SKM-1 treated with dmso at 0.1 percent for 144 hours (cell line): ENCODE data around the gene FNIP2.
"Not testable (repeated sequence)": the region's sequence is repeated elsewhere in the genome, so short reads cannot be mapped to it uniquely, and the experiment has no call there.

ENCODE experiments used
- DNase-seq: peaks from one replicate; lab custom pipeline; 2025; ENCODE audit not compliant: unreplicated experiment; lab: John Stamatoyannopoulos, UW

Gene FNIP2

DNA sequence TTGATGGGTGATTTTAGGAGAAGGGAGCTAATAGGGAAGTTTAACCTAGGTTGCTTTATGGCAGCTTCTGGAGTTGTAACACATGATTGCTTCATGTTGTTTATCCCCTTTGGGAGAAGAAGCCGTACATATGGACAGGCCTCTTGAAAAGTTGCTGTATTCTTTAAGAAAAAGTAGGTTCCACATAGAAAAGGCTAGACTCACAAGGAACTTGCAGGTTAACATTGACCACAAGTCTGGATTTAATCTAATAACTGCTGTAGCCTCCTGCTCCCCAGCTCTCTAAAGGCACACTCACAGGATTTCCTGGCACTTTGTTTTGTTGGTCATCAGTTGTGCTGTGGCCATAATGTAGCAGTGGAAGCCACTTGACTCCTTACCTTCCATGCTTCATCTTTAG, 19.7 kb downstream of the FNIP2 start:
- DNase-seq: no peak

DNA sequence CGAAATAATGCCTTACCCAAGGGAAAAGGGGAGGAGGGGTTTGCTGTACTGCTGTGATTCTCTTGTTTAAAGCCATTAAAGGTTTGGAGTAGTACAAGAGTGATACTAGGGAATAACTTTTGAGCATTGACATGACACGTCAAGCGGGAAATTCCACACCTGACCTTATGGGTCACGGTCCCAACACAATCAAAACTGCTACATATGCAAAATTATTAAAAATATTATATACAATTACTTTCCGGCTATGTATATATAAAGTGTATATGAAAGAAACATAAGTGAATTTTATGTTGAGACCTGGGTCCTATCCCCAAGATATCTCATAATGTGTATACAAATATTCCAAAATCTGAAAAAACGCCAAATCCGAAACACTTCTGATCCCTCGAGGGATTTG, 21.0 kb downstream of the FNIP2 start:
- no peak for DNase-seq

DNA sequence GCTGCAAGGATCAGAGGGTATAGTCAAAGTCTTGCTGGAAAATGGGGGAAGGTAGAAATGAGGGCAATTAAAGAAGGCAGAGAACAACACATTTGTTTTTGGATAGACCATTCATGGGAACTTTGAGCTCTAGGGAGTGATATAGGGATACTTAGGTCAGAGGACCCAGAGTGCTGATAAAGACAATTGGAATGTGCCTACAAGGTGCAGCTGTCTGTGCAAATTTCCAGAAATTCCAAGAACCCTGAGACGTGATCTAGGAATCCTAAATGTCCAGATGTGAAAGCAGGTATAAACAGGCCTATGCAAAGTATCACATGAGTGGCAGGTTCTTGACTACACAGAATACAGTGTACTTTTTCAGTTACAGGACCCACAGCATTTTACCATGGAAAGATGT, 24.2 kb downstream of the FNIP2 start:
- DNase-seq: no peak

DNA sequence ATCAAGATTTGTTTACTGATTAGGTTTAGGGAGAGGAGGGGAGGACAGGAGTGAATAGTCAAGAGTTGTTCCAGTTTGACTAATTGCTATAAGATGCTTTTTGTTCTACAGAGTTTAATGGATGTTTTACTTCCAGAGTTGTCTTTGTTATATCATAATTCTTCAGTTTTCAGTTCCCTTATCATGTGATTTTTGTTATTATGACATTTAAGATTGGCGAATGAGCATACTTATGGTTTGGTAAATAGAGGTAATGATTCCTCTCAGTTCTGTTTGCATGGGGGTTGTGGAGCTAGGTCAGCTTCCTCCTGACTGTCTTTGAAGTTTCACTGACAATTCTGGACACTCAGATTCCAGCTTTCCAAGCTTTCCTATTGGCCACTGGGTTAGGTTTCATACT, 24.6 kb downstream of the FNIP2 start:
- DNase-seq: not testable (repeated sequence)

DNA sequence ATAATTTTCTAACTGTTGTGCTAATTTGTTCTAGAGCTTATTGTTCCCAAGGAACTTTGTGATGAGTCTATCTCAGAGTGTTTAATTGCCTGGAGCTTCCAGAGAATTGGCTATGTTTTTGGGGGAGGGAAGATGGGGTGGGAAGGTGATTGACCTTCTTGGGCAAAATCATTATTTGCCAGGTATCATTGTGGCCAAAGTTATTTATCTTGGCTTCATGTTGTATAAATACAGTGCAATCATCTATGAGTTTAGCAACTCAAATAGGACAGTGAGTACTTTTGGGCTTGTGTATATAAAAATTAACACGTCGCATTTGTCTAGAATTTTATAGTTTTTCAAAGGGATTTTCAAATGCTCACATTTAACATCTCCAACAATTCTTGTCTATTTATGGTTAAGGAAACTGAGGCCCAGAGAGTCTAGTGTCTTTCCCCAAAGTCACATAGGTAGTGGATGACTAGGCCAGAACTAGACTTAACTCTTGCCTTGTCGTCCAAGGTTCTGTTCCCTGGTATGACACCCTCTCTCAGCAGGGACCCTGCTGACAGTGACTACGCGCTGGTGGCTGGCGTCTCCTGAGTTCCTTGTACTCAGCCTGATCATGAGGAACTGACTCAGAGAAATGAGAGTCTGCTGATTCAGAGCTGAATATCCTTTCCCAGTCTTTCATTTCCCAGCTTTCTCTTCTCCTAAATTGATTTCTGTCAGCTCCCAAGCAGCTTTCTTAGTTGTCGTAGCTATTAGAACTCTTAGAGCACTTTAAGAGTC, 27.7 kb downstream of the FNIP2 start:
- no peak for DNase-seq

DNA sequence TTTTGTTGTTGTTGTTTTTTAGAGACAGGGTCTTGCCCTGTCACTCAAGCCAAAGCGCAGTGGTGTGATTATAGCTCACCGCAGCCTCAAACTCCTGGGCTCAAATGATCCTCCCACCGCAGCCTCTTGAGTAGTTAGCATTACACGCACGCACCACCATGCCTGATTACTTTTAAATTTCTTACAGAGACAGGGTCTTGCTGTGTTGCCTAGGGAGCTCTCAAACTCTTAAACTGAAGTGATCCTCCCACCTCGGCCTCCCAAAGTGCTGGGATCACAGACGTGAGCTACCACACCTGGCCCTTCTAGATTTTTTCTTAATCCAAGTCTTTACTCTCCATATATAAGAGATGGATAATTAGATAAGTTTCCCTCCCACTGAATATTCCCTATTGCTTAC, 29.2 kb downstream of the FNIP2 start:
- no peak for DNase-seq

DNA sequence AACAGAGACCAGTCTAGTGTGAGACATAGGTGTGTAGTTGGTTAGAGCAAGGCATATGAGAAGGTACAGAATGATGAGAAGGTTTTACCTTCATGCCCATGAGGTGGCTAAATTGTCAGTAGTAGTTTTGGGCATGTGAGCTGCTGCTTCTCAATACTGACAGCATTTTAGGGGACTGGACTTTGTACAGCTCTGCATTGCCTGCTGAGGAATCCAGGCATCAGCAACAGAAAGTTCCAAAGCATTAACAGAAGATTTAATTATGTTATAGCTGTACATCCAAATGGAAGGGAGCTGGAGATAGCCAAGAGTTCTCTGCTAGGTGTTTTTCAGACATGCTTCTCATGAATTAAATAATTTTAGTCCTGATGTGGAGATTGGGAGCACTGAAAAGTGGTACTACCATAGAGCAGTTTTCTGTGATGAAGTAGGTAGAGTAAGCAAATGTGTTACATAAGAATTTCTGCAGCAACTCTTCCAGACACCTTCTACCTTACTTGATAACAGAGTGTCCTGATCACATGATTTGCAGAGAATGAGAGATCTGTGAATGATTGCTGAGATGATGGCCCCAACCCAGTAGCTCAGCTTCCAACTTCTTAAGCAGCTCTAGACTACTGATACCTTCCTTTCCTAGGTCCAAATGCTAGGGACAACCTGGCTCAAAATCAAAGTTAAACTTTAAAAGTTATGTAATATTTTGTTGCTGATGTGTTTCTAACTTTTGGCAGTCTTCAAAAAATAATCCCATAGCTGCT, 30.4 kb downstream of the FNIP2 start:
- no peak for DNase-seq

DNA sequence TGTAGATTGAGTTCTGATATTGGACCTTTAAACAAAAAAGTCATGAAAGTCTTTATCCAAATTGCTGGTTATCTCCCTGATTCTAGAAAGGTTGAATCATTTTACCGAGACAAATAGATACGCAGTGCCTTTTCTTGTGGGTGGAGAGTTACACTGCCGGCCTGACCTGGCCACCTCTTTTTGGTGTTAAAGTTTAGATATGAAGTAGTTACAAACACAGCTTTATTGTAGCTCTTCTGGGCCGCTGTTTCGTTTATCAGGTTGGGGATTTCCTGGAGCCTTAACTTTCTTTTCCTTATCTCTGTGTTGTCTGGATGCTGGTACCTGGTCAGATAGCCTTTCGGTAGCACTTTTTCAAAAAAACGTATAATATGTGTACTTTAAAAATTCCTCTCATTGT, 31.0 kb downstream of the FNIP2 start:
- DNase-seq: no peak

DNA sequence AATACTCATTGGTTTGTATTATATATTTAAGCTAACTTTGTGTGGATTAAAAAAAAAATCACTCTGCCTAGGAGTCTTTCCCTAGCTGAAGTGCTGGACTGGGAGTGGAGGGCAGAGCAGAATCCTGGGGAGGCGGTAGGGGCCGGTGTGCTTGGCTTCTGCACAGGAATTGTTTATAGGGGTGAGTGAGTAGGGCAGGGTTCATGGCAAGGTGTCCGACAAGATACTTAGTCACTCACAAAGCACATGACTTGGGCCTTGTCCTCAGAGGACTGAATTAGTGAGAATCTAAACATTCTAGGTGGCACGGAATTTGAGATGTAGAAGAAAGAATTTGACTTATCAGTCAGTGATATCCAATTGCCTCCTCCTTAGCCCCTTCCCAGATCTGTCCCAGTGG, 32.2 kb downstream of the FNIP2 start:
- no peak for DNase-seq

DNA sequence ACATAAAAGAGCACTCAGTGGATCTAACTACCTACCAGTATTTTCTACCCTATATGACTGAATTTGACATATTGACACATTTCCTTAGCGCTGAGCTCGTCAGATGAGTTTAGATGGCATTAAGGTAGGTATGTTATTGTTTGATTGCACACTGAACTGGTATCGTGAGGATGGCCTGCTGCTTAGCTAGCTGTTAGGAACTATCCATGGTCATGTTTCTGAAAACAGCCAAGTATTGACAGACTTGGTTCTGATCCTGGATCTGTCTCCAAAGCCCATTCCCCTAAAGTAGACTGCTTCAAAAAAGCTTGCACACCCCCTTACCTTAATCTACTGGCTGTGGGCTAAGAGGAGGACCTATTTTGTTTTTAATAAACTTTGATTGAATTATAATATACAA, 32.9 kb downstream of the FNIP2 start:
- no peak for DNase-seq

DNA sequence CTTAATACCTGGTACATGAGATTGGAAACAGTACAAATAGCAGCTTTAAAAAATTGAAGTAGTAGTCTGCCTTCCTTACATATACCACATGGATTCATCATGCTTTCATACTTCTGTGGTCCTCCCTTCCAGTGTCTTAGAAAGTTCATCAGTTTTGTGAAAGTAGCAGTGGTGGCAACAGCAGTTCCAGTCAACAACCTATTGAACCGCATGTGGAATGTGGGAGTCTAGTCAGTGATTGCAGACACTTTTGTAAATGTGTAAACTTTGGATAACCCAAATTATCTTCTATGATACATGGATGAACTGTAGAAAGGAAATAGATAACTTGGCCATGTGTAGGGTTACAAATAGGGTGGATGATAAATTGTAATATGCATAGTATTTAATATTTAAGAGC, 34.1 kb downstream of the FNIP2 start:
- DNase-seq: no peak

DNA sequence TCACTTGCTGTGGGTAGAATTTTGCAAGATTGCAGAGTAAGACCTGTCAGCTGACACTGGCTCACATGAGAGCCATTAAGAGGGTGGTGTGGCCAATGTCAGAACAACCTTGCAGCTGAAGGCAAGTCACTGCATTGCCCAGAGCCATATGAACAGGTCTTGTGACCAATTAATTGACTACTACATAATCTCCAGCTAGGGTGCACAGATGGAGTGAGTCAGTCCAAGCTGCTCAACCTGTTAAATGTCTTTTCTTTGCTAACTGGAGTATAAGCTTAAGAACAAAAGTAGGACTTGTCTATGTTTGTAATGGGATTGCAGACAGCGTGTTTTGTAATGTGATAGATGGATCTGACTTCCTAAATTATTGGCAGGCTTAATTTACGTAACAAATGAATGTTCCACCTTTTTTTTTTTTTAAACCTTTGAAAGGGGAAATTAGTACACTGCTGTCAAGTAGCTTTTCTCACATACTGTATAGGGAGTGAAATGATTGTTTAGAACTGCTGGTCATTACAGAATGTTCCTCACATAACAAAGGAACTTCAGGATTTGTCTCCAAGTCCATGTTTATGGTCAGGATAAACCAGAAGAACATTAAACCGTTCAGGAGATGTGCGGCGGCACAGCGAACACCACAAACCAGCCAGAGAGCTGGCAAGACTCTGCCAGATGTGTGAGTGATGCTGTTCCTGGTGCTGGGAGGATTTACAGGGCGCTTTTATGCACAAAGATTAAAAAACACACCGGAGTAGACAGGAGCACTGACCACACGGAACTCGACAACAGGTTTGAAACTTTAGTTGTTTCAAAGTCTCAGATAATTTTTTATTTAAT, 37.0 kb downstream of the FNIP2 start:
- DNase-seq: peak; percentile 52

DNA sequence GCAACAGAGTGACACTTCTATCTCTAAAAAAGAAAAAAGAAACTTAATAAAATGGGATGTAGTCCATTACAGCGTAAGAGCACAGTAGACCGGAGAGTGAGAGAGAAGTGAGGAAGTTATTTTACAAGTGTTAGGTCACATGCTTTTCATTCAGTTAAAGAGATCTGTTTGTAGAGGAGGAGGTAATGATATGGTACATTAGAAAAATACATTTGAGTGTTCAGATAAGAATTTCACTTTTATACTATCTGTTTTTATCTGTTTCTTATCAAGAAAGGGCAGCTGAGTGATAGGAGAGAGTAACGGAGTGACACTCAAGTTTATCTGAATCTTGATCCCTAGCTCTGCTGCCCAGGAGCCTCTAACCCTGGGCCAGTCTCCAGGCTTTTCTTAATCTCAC, 38.9 kb downstream of the FNIP2 start:
- DNase-seq: no peak

DNA sequence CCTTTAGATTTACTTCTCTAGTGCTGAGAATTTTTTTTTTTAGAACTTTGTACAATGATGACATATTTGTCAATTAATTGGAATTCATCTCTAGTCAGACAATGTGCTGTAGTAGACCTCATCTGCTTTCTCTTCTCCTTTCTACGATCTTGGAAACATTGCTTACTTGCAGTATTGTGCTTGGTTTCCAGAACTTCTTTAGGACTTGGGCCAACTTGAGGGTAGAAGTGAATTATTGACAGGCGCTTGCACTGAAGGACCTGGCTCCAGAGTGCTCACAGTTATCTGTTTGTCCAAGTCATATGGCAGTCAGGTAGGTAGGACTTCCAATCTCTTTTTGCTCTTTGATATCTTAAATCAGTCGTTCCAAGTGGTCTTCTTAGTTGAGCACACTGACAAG, 39.6 kb downstream of the FNIP2 start:
- no peak for DNase-seq

DNA sequence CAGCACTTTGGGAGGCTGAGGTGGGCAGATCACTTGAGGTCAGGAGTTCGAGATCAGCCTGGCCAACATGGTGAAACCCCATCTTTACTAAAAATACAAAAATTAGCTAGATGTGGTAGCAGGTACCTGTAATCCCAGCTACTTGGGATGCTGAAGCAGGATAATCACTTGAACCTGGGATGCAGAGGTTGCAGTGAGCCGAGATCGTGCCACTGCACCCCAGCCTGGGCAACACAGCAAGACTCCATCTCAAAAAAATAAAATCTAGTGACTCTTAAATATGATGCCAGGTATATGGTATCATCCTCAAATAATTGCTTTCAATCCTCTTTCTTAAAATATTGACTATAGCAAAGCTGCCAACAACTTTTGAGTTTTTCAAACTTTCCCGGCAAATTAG, 40.4 kb downstream of the FNIP2 start:
- not testable (repeated sequence) for DNase-seq

DNA sequence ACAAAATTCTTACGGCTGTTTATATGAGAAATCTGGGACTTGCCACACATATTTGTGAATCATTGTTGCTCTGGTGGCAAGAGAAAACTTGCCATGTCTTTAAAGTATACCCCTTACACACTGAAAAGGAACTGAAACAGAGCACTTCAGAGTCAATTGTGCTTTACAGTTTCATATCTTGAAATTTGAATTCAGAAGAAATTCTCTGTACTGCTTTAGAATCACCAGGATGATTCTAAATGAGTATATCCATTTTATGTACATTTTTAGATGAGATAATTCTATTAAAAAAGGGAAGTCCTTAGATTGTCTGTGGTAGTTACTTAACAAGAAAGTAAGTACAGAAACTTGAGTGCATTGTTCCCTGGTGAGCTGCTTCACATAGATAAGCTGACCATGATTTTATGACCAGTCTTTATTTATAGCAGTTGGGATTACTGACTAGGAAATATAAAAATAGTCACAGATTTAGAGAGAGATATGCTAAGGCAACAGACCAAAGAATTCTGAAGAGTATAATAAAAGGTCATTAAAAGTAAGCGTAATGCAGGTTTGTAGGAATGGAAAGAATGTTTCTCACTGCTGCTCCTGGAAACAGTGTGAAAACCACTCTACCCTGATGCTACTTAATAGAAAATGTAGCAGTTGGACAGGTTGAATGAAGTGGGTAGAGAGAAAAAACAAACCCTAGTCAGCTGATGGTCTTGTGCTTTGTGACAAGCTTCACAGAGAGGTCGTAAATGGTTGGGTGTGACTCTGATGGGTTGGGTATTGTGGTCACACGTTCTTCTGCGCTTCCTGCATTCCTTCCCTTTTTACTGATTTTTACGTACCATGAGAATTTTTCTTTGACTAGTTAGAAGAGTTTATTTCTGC, 41.0 kb downstream of the FNIP2 start:
- DNase-seq: peak; percentile 22

DNA sequence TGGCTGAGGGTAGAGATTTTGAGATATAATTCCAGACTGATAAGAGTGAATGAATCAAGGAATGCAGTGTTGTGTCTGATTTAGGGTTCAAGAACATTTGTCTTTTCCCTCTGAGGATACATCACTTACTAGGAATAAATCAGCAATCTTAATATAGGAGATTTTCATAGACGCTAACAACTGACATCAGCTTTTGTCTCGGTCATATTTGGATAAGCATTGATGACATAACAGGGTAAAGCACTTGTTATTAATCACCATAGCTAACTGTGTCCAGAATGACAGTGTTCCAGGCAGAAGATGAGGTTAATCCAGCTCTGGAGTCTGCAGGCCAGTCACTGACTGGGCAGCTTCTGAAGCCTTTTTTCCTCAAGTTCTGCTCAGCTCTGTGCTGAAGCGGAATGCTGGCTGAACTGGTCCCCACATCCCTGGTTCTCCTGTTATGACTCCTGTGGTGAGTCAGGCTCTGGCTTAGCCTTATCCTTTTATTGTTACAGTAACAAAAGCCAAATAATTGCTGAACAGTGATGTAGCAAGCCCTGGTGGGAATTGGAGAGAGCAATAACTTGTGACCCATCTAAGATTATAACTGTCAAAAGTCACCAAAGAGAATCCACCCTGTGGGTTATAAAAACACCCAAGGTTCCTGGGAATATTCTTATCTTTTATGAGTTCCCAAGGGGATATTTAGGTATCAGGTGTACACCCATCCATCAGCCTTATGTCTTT, 41.8 kb downstream of the FNIP2 start:
- no peak for DNase-seq

DNA sequence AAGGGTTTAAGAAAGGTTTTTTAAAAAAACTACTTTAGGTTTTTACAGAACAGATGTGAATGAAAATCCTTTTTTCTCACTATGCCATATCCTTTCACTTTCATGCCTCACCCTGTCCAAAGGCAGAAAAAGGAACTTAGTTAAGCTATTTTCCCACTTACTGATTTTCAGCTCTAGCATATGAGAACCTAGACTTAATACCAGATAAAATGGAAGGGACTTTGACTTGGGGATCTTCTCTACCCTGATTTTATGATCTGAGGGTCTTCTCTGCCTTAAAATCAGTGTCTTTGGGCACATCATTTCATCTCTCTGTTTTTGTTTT, 42.4 kb downstream of the FNIP2 start:
- peak; percentile 48 for DNase-seq

DNA sequence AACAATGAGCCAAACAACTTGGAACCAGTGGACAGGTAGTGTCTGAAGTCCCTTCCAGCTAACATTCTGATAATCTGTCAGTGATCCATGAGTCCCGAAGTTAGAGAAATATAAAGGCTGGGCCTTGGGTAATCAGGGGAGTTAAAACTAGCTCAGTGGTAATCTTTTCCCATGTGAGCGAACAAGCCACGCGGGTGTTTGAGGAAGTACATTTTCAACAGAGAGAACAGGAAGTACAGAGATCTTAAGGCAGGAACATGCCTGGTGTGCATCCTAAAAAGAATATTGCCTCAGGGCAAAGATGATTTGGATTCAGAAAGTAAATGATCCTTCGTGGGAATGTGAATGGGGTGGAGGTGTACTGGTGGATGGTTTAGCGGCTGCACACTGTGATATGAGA, 42.9 kb downstream of the FNIP2 start:
- peak; percentile 90 for DNase-seq

DNA sequence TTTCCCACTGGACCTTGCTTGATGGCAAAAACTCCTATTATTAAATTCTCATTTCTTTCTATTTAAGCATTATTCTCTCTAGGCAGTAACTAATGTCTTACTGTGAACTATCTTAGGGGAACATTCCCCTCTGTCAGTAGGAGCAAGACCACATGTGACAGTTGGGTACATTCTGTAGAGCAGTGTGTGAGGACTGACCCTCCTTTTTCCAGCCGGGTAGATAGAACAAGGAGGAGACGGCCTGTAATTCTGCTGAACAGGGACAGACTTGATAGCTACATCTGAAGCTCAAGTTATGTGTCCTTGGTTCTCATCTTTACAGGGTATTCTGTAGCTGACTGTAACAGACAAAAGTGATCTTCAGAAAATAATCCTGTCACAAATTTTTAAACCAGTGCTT, 43.3 kb downstream of the FNIP2 start:
- DNase-seq: no peak
